ENCODE data around the gene CARS1. TPM values are rescaled to one million over a fixed set of nuclear protein-coding genes. Genes with fewer than 3 reads are reported as not detected.

Gene CARS1
- total and polyA plus RNA-seq, 10 of the 15 experiments (the other 5 are each of a cell fraction or from before 2014, with no cell fraction given), result 7.8 to 60.6 (median 45.7) TPM

DNA sequence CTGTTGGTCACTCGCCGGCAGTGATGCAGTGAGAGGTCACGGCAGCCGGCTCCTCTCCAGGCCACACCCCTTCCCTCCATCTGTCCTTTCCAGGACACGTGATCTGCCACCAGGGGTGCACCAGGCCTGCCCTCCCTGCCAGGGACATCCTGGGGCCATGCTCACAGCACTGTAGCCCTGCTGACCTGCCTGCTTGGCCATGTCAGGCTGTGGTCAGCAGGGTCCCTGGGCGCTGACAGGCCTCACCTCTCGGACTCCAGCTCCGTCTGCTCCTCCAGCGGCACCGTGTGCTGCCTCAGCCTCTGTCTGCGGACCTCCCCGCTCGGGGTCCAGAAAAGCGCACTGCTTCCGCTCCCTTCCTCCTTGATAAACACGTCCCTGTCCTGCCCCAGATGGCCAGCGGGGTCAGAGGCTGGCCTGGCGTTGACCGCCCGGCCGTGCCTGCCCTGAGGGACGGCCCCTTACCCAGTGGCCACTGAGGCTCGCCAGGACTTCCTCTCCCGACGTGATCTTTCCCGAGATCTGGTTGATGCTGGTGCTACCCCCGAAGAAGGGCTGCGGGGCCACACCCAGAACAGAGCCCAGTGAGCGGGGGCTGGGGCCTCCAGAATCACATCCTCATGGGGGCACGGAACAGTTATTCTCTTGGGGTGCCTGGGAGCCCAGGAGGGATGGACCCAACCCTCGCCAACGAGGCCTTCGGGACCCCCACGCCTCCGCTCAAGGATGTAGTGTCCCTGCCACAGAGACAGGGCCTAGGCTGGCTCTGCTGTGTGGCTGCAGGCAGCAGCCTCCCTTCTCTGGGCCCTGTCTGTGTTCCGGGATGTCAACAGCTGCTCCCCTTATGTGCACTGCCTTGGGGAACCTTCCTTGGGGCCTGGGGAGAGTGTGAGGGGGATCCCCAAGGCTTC is 36.3 kb upstream of the CARS1 start:
- no TSS peak for BruUV-seq (replicated peaks)

DNA sequence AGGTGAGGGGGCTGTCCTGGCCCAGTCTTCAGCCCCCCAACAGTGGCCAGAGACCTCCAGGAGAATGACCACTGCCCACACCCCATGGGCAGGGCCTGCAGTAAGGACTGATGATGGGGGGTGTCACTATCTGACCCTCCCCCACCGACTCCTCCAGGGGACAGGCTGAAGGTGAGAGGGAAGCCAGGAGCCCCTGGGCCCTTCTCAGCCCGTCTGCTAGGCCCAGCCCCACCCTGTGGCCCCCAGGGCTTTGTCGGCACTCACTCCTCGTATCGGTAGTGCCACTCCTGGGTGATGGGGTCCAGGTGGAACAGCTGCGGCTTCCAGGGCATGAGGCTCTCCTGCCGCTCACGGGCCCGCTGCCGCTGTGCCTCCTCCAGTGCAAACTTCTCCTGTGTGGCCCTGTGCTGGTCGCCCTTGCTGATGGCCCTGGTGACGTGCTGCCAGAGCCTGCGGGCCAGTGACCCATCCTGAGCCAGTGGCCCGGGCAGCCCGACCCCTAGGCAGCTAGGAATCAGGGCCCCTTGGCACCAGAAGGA is 35.4 kb upstream of the CARS1 start:
- H3K27me3 ChIP-seq (replicated peaks in 1 of 2; ENCODE audit: control insufficient read depth in 2 of 2, insufficient read depth in 2 of 2, low read length in 1 of 2), result no peaks in the 10 kb centered on the region
- no peaks in the 10 kb centered on the region for H4K20me1 ChIP-seq (ENCODE audit: control insufficient read depth, insufficient read depth)
- ChIA-PET CTCF (interaction anchor here (0.9 to 5.8 kb wide), 10 partner anchors 24 to 159 kb away, joined by 3 to 143 read pairs (median 6); no protein-coding TSS in a partner anchor), SMC1A (ENCODE audit: uncharacterized antibody, unreplicated experiment) (interaction anchor here (6.2 kb wide), 1 partner anchor 55 kb away, joined by 47 read pairs; no protein-coding TSS in a partner anchor), POLR2A (no interaction called here), RAD21 (ENCODE audit: unreplicated experiment) (interaction anchor here (1.0 kb wide), 1 partner anchor 56 kb away, joined by 3 read pairs; no protein-coding TSS in a partner anchor)
- no peak overlapping the region for H3K27ac ChIP-seq (ENCODE audit: control insufficient read depth, insufficient read depth)
- 59% methylated on average over 15 of the region's 15 CpGs for WGBS (ENCODE audit: insufficient coverage, insufficient replicate concordance, low lambda C conversion rate, missing lambda C conversion rate)
- no TSS peak for BruUV-seq (replicated peaks)
- H2AFZ ChIP-seq (ENCODE audit: control insufficient read depth, low read depth, low read length), result no peak overlapping the region
- H3K4me2 ChIP-seq (ENCODE audit: control insufficient read depth, insufficient read depth), result no peak overlapping the region
- no peak for ATAC-seq
- in situ Hi-C loops (cut with MboI) (loop anchor here (5.0 kb wide), 2 partner anchors 50 to 560 kb away; no protein-coding TSS in a partner anchor), intact Hi-C loops (cut with micrococcal nuclease; ENCODE audit: unreplicated experiment) (loop anchor here (5.0 to 10.0 kb wide), 4 partner anchors 40 to 560 kb away; no protein-coding TSS in a partner anchor)
- no peak for DNase-seq (ENCODE audit: low read depth, low spot score)
- no peak overlapping the region for H3K9ac ChIP-seq (ENCODE audit: control insufficient read depth, insufficient read depth, low read length)
- no peak for TF ChIP-seq RFX5 (IDR thresholded peaks at IDR 0.05; ENCODE audit: low read depth, low read length)
- TF ChIP-seq HDAC2 (IDR thresholded peaks at IDR 0.05), result no peak
- no peak for TF ChIP-seq GATAD2B (conservative IDR thresholded peaks at IDR 0.05; ENCODE audit: low read depth)
- TF ChIP-seq, protein P1, sequence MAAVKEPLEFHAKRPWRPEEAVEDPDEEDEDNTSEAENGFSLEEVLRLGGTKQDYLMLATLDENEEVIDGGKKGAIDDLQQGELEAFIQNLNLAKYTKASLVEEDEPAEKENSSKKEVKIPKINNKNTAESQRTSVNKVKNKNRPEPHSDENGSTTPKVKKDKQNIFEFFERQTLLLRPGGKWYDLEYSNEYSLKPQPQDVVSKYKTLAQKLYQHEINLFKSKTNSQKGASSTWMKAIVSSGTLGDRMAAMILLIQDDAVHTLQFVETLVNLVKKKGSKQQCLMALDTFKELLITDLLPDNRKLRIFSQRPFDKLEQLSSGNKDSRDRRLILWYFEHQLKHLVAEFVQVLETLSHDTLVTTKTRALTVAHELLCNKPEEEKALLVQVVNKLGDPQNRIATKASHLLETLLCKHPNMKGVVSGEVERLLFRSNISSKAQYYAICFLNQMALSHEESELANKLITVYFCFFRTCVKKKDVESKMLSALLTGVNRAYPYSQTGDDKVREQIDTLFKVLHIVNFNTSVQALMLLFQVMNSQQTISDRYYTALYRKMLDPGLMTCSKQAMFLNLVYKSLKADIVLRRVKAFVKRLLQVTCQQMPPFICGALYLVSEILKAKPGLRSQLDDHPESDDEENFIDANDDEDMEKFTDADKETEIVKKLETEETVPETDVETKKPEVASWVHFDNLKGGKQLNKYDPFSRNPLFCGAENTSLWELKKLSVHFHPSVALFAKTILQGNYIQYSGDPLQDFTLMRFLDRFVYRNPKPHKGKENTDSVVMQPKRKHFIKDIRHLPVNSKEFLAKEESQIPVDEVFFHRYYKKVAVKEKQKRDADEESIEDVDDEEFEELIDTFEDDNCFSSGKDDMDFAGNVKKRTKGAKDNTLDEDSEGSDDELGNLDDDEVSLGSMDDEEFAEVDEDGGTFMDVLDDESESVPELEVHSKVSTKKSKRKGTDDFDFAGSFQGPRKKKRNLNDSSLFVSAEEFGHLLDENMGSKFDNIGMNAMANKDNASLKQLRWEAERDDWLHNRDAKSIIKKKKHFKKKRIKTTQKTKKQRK (IDR thresholded peaks at IDR 0.05; ENCODE audit: low read depth, low read length), result no peak
- TF ChIP-seq CHD1 (IDR thresholded peaks at IDR 0.05; ENCODE audit: low read depth, low read length), result no peak
- TF ChIP-seq PAX8 (IDR thresholded peaks at IDR 0.05), result no peak
- TF ChIP-seq, protein P2, sequence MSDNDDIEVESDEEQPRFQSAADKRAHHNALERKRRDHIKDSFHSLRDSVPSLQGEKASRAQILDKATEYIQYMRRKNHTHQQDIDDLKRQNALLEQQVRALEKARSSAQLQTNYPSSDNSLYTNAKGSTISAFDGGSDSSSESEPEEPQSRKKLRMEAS (IDR thresholded peaks at IDR 0.05; ENCODE audit: low read depth, low read length), result no peak
- no peak for TF ChIP-seq ZNF384 (IDR thresholded peaks at IDR 0.05; ENCODE audit: borderline replicate concordance, low read depth, low read length)
- no peak for TF ChIP-seq STAT1 (conservative IDR thresholded peaks at IDR 0.05)
- TF ChIP-seq IKZF2 (IDR thresholded peaks at IDR 0.05), result no peak
- H3K4me3 ChIP-seq, result no peak overlapping the region
- H3K9me3 ChIP-seq (replicated peaks; ENCODE audit: control insufficient read depth, insufficient read depth, low read length), result no peaks in the 10 kb centered on the region
- no peak for FAIRE-seq
- H3K79me2 ChIP-seq (ENCODE audit: control insufficient read depth, insufficient read depth, low read length), result no peaks in the 10 kb centered on the region
- no peaks in the 10 kb centered on the region for H3K36me3 ChIP-seq (ENCODE audit: control insufficient read depth in 2 of 2, insufficient read depth in 2 of 2, low read length in 1 of 2)
- no peaks in the 10 kb centered on the region for H3K4me1 ChIP-seq (ENCODE audit: control insufficient read depth, insufficient read depth, low read length)

More for the DNA sequence above, 36.3 kb upstream of the CARS1 start:
- Histone ChIP-seq H3K9ac (ENCODE audit: control insufficient read depth, insufficient read depth, low read length) (no peak overlapping the region), H3K4me1 (ENCODE audit: control insufficient read depth, insufficient read depth, low read length) (no peaks in the 10 kb centered on the region), H2AFZ (ENCODE audit: control insufficient read depth, low read depth, low read length) (no peak overlapping the region), H3K9me3 (replicated peaks; ENCODE audit: control insufficient read depth, insufficient read depth, low read length) (no peaks in the 10 kb centered on the region), H3K27me3 (replicated peaks in 1 of 2; ENCODE audit: control insufficient read depth in 2 of 2, insufficient read depth in 2 of 2, low read length in 1 of 2) (no peaks in the 10 kb centered on the region), H3K4me3 (no peak overlapping the region), H3K79me2 (ENCODE audit: control insufficient read depth, insufficient read depth, low read length) (no peaks in the 10 kb centered on the region), H3K36me3 (ENCODE audit: control insufficient read depth in 2 of 2, insufficient read depth in 2 of 2, low read length in 1 of 2) (no peaks in the 10 kb centered on the region), H4K20me1 (ENCODE audit: control insufficient read depth, insufficient read depth) (no peaks in the 10 kb centered on the region), H3K27ac (ENCODE audit: control insufficient read depth, insufficient read depth) (no peak overlapping the region), H3K4me2 (ENCODE audit: control insufficient read depth, insufficient read depth) (no peak overlapping the region)
- intact Hi-C loops (cut with micrococcal nuclease; ENCODE audit: unreplicated experiment), result loop anchor here (5.0 to 10.0 kb wide), 4 partner anchors 41 to 561 kb away; no protein-coding TSS in a partner anchor
- ChIA-PET CTCF (interaction anchor here (0.9 to 5.8 kb wide), 5 partner anchors 43 to 103 kb away, joined by 3 to 143 read pairs (median 7); no protein-coding TSS in a partner anchor), SMC1A (ENCODE audit: uncharacterized antibody, unreplicated experiment) (interaction anchor here (6.2 kb wide), 1 partner anchor 56 kb away, joined by 47 read pairs; no protein-coding TSS in a partner anchor), POLR2A (no interaction called here), RAD21 (ENCODE audit: unreplicated experiment) (interaction anchor here (1.0 kb wide), 1 partner anchor 56 kb away, joined by 3 read pairs; no protein-coding TSS in a partner anchor)
- DNase-seq (ENCODE audit: low read depth, low spot score) (no peak), ATAC-seq (no peak), FAIRE-seq (no peak)
- in situ Hi-C loops (cut with MboI), result loop anchor here (5.0 kb wide), 2 partner anchors 51 to 561 kb away; no protein-coding TSS in a partner anchor
- WGBS (ENCODE audit: insufficient coverage, insufficient replicate concordance, low lambda C conversion rate, missing lambda C conversion rate), result 42% methylated on average over 36 of the region's 36 CpGs
- TF ChIP-seq ZNF274 (IDR thresholded peaks at IDR 0.05; ENCODE audit: insufficient read depth, insufficient read length), result no peak
- TF ChIP-seq MEF2B (IDR thresholded peaks at IDR 0.05; ENCODE audit: partially characterized antibody, poor library complexity, severe bottlenecking), result no peak
- no peak for TF ChIP-seq SRF (IDR thresholded peaks at IDR 0.05; ENCODE audit: low read depth in 2 of 2, low read length in 2 of 2)
- TF ChIP-seq IKZF2 (IDR thresholded peaks at IDR 0.05), result no peak

All from GM12878 (cell line).